MG63 (cell line): ENCODE data around the gene PIAS4. TPM values are rescaled to one million over a fixed set of nuclear protein-coding genes. Genes with fewer than 3 reads are reported as not detected.

Source experiments
- DNase-seq: peaks from one replicate; pipeline ENCODE4 v3.0.0-alpha.2; 2020
- H3K27me3 ChIP-seq: fragments of 250-450 bp; sonication (Bioruptor Pico); 2 replicates; pipeline ENCODE4 v1.5.1; 2020; ENCODE audit warnings: mild to moderate bottlenecking, moderate library complexity
- H3K36me3 ChIP-seq: fragments of 250-450 bp; sonication (Bioruptor Pico); 2 replicates; pipeline ENCODE4 v1.5.1; 2020; ENCODE audit warnings: mild to moderate bottlenecking, moderate library complexity
- H3K4me3 ChIP-seq: fragments of 250-450 bp; sonication (Bioruptor Pico); 2 replicates; pipeline ENCODE4 v1.5.1; 2020; ENCODE audit warnings: mild to moderate bottlenecking, moderate library complexity
- H3K9me3 ChIP-seq: fragments of 250-450 bp; sonication (Bioruptor Pico); 2 replicates; pipeline ENCODE4 v1.5.1; 2020; ENCODE audit warnings: mild to moderate bottlenecking, moderate library complexity
- total RNA-seq: library from RNA; depleted of rRNA; stranded (reverse); fragments of >200 nt; shearing (Covaris generic); gene quantifications from 2 replicates; pipeline ENCODE4 v1.2.3, GENCODE V29; 2014; ENCODE audit warnings: low replicate concordance

PIAS4 gene
- total RNA-seq, 1 experiment from 2014 or later: 10.4 TPM

DNA sequence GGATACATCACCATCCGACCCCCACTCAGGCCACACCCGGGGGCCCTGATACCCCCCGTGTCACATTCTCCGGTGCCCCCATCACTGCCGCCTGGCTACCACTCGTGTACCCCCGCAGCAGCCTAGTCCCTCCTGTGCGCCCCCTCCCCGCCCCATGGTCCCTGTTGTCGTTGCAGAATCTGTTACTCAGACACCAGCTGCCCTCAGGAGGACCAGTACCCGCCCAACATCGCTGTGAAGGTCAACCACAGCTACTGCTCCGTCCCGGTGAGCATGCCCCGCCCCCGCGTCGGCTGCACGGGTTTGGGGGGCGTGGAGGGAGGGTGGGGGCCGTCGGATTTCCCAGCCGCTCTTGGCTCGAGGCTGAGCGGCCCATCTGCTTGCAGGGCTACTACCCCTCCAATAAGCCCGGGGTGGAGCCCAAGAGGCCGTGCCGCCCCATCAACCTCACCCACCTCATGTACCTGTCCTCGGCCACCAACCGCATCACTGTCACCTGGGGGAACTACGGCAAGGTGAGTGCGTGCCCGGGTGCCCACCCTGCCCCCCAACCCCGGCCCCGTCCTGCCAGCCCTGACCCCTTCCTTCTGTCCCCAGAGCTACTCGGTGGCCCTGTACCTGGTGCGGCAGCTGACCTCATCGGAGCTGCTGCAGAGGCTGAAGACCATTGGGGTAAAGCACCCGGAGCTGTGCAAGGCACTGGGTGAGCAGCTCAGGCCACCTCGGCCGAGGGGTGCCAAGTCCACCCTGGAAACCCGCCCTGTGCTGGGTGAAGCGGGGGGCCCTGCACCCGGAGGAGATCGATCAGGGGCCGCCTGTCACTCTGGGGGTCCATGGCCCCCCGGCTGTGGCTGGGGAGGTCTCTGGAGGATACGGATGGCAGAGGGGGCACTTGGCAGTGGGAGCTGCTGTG lies 21.1 kb downstream of the PIAS4 start:
- Histone ChIP-seq H3K4me3 (no peak overlapping the region), H3K36me3 (no peaks in the 10 kb centered on the region; the same call in 1 of the 2 replicates), H3K27me3 (no peaks in the 10 kb centered on the region), H3K9me3 (no peaks in the 10 kb centered on the region)
- no peak for DNase-seq

- no peak for DNase-seq
- no peaks in the 10 kb centered on the region for H3K9me3 ChIP-seq
- no peaks in the 10 kb centered on the region for H3K27me3 ChIP-seq
- no peak overlapping the region for H3K4me3 ChIP-seq
- no peaks in the 10 kb centered on the region; the same call in 1 of the 2 replicates for H3K36me3 ChIP-seq
Observed at GRCh38 chr19:4029247-4029614, 21.7 kb downstream of the PIAS4 start.

- no peaks in the 10 kb centered on the region for H3K27me3 ChIP-seq
- no peaks in the 10 kb centered on the region for H3K9me3 ChIP-seq
- no peak overlapping the region for H3K4me3 ChIP-seq
- no peaks in the 10 kb centered on the region for H3K36me3 ChIP-seq
- no peak for DNase-seq
Observed at GRCh38 chr19:4030552-4030951, 23.0 kb downstream of the PIAS4 start.

GRCh38 chr19:4030981-4031380 lies 23.4 kb downstream of the PIAS4 start:
- no peaks in the 10 kb centered on the region for H3K9me3 ChIP-seq
- H3K27me3 ChIP-seq: no peaks in the 10 kb centered on the region
- DNase-seq: no peak
- no peaks in the 10 kb centered on the region for H3K36me3 ChIP-seq
- H3K4me3 ChIP-seq: no peak overlapping the region

DNA sequence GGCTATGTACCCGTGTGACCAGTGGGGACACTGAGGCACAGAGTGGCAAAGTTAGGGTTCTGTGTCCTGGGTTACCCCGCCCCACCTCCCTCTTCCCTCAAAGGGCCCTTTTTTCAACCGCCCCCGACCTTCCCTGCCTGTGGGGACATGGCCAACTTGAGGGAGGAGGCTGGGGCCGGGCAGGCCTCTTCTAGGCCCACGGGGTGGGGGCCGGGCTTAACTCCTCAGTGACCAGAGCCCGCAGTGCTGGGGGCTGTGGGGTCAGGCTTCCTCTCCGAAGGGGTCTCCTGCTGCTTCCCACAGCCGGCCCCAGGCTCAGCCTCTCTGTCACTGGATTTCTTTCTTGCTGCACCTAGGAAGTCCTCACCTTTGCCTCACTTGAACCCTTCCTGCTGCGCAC lies 23.9 kb downstream of the PIAS4 start:
- Histone ChIP-seq H3K4me3 (no peak overlapping the region), H3K9me3 (no peaks in the 10 kb centered on the region), H3K27me3 (no peaks in the 10 kb centered on the region), H3K36me3 (no peaks in the 10 kb centered on the region)
- DNase-seq: no peak

- H3K4me3 ChIP-seq: no peak overlapping the region
- peaks cover 5% of the 10 kb centered on the region; the same call in 1 of the 2 replicates for H3K36me3 ChIP-seq
- no peaks in the 10 kb centered on the region for H3K9me3 ChIP-seq
- H3K27me3 ChIP-seq: no peaks in the 10 kb centered on the region
- DNase-seq: no peak
Observed at GRCh38 chr19:4032436-4032835, 24.9 kb downstream of the PIAS4 start.

- no peak for DNase-seq
- H3K4me3 ChIP-seq: no peak overlapping the region
- no peaks in the 10 kb centered on the region for H3K27me3 ChIP-seq
- peaks cover 5% of the 10 kb centered on the region; the same call in 1 of the 2 replicates for H3K36me3 ChIP-seq
- no peaks in the 10 kb centered on the region for H3K9me3 ChIP-seq
Observed at GRCh38 chr19:4033028-4033956, 25.8 kb downstream of the PIAS4 start.

DNA sequence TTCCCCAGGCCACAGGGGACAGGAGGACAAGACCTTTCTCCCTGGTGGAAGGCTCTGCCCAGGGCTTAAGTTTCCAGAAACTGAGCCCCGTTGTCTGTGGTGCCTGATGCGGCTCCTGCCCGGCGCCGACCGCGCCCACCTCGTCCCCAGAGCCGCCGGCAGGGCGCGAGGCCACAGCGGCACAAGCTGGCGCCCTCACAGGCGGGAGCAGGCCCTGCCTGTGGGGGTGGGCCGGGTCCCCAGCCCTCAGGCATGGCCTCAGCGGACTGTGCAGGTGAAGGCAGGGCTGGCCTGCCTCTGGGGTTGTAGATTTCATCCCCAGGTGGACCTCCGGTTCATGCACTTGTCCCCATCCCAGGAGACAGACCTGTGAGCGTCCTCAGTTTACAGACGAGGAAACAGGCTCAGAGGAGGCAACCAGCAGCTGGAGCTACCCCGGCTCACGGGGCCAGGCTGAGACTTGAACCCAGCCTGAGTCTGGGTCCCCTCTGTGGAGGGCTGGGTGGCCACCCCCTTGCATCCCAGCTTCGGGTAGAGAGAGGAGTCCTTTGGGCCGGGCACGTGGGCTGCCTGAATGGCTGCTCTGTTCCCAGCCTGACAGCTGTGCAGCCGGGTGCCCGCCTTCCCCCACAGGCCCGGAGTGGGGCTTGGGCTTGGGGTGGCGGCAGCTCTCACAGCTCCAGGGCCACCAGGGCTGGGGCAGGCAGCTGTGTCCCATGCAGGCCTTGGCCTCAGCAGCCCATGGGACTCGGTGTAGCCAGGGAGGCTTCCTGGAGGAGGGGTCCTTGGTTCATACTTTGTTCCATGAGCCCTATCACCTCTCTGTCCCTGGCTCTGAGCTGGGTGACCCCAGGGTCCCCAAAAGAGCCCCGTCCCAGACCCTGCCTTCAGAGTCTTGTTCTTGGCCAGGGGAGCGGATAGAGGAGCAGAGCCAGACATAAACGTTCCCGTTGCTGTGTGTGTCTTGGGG lies 26.8 kb downstream of the PIAS4 start:
- Histone ChIP-seq H3K9me3 (no peaks in the 10 kb centered on the region), H3K4me3 (no peak overlapping the region), H3K27me3 (no peaks in the 10 kb centered on the region), H3K36me3 (peaks cover 5% of the 10 kb centered on the region; the same call in 1 of the 2 replicates)
- no peak for DNase-seq

DNA sequence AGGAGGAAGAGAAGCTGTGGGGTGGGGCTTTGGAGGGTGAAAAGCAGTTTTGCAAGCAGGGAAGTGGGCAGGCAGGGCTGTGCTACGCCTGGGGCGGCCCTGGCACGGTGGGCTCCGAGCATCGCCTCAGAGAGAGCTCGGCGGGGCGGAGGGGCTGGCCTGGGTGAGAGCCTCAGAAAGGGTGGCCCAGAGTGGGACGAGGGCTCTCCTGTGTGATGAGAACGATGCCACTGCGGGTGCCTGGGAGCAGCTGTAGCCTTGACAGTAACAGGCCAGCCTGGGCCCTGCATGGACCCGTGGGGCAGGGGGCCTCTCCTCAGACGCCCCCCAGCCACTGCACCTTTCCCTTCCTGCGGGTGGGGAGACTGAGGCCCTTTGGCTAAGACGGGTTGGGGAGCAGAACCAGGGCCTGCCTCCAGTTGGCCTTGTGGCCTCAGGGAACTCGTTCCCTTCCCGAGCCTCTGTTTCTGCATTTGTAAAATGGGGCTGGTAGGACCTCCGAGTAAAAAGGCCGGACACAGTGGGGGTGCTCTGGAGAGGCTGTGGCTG lies 27.6 kb downstream of the PIAS4 start:
- no peak overlapping the region for H3K4me3 ChIP-seq
- peaks cover 5% of the 10 kb centered on the region; the same call in 1 of the 2 replicates for H3K36me3 ChIP-seq
- H3K9me3 ChIP-seq: no peaks in the 10 kb centered on the region
- H3K27me3 ChIP-seq: no peaks in the 10 kb centered on the region
- no peak for DNase-seq

DNA sequence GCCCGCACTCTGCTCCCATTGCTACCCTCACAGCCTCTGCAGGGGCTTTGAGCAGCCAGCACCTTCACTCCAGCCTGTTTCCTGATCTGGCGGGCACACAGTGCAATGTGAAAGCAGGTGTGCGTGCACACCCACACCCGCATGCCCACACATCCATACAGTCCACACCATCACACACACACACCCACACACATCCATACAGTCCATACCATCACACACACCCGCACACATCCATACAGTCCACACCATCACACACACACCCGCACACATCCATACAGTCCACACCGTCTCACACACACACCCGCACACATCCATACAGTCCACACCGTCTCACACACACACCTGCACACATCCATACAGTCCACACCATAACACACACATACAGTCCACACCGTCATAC lies 28.0 kb downstream of the PIAS4 start:
- H3K27me3 ChIP-seq: no peaks in the 10 kb centered on the region
- no peak overlapping the region for H3K4me3 ChIP-seq
- DNase-seq: no peak
- peaks cover 5% of the 10 kb centered on the region; the same call in 1 of the 2 replicates for H3K36me3 ChIP-seq
- no peaks in the 10 kb centered on the region for H3K9me3 ChIP-seq

- Histone ChIP-seq H3K36me3 (peaks cover 5% of the 10 kb centered on the region; the same call in 1 of the 2 replicates), H3K9me3 (no peaks in the 10 kb centered on the region), H3K4me3 (no peak overlapping the region), H3K27me3 (no peaks in the 10 kb centered on the region)
- DNase-seq: no peak
Observed at GRCh38 chr19:4036576-4037300, 29.2 kb downstream of the PIAS4 start.

GRCh38 chr19:4037301-4037949 lies 29.9 kb downstream of the PIAS4 start:
- no peaks in the 10 kb centered on the region for H3K9me3 ChIP-seq
- no peak for DNase-seq
- no peaks in the 10 kb centered on the region for H3K27me3 ChIP-seq
- H3K4me3 ChIP-seq: no peak overlapping the region
- peaks cover 5% of the 10 kb centered on the region; the same call in 1 of the 2 replicates for H3K36me3 ChIP-seq

DNA sequence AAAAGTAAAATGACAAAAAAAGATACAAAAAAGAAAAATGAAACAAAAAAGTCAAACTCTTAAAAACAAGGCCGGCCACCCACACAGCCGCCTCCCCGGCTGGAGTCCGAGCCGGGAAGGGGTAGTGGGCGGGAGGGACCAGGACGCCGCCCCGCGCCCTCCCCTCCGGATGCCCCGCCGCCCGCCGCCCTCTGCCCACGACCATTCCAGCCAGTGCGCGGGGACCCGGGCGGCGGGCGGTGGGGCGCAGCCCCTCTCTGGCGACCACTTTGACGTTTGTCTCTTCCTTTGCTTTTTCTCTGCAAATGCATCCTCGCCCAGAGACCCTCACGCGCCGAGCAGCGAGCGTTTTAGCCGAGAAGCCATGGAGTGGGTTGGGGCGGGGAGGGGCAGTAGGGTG lies 30.5 kb downstream of the PIAS4 start:
- Histone ChIP-seq H3K9me3 (no peaks in the 10 kb centered on the region), H3K27me3 (no peaks in the 10 kb centered on the region), H3K36me3 (peaks cover 5% of the 10 kb centered on the region; the same call in 1 of the 2 replicates), H3K4me3 (no peak overlapping the region)
- no peak for DNase-seq

GRCh38 chr19:4038661-4039423 lies 31.3 kb downstream of the PIAS4 start:
- Histone ChIP-seq H3K9me3 (no peaks in the 10 kb centered on the region), H3K27me3 (no peaks in the 10 kb centered on the region), H3K36me3 (peaks cover 5% of the 10 kb centered on the region; the same call in 1 of the 2 replicates), H3K4me3 (no peak overlapping the region)
- DNase-seq: no peak
